Suprapubic skin (tissue), 4 donors: ENCODE measurements around the gene CLDN6.

ENCODE experiments used
- CTCF ChIP-seq, 2 donors: fragments of 200-600 bp in 1 of 2; fragments of 450-650 bp in 1 of 2; sonication (generic) in 1 of 2; IDR thresholded peaks; one replicate each; pipeline ENCODE4 v1.5.1; 2016 to 2019; ENCODE audit warnings: antibody characterized with exemption in 2 of 2, mild to moderate bottlenecking in 1 of 2, moderate library complexity in 1 of 2
- EP300 ChIP-seq: sonication (generic); formaldehyde crosslinking; IDR thresholded peaks from one replicate; pipeline ENCODE4 v1.6.1; 2017; ENCODE audit warnings: antibody characterized with exemption
- POLR2AphosphoS5 ChIP-seq, 3 donors: sonication (generic); formaldehyde crosslinking; IDR thresholded peaks; one replicate each; pipeline ENCODE4 v1.6.1; 2017; ENCODE audit warnings: antibody characterized with exemption in 3 of 3

DNA sequence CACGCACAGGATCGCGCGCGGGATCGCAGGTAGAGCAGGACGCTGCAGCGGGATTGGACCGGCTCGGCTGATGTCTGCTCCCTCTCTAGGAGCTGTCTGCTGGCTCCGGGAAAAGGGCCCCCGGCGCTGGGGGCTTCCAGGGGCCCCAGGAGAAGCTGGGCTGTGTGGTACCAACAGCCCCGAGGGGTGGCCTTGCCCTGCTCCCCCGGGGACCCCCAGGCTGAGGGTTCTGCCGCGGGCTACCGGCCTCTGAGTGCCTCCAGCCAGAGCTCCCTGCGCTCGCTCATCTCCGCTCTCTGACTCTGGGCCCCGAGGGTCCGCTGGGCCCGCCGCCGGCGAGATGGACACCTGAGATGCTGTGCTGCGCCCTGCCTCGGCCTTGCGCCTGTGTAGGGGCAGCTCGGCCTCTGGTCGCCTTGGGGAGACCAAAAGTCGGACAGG lies 50.2 kb downstream of the CLDN6 start:
- TF ChIP-seq CTCF (IDR thresholded peaks at IDR 0.05), result no peak
- TF ChIP-seq POLR2AphosphoS5 (IDR thresholded peaks at IDR 0.05), result no peak
- TF ChIP-seq EP300, result no peak
